ENCODE data around the gene SFN.

Gene SFN

DNA sequence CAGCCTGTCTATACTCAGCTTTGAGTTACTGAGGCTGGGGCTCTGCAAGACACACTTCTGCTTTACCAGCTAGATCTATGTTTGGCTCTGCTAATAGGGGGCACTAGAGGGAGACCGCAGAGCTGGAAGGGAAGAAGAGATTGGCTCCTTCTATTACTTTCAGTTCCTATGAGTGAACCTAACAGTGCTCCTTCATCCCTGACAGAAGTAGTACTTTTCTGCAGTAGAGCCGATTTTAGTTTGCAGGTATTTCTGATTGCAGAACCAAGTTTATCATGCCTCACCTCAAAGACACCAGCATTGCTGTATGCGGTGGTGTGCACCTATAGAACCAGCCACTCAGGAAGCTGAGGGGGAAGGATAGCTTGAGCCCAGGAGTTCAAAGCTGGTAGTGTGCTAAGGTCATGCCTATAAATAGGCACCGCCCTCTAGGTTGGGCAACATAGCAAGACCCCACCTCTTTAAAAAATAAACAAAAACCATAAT, 42.1 kb upstream of the SFN start:
- Histone ChIP-seq H3K4me3 (replicated peaks; ENCODE audit: insufficient read depth, low read length) (peak overlapping the region; percentile 25; the same call in 1 of the 2 replicates), H3K27me3 (ENCODE audit: insufficient read depth, poor library complexity, severe bottlenecking) (no peaks in the 10 kb centered on the region), H3K27ac (replicated peaks) (no peak overlapping the region)
- DNase-seq (ENCODE audit: low read depth in 1 of 2, low spot score in 1 of 2) = peak in 1 of 2 experiments; percentile 77
- TF ChIP-seq, protein P1, sequence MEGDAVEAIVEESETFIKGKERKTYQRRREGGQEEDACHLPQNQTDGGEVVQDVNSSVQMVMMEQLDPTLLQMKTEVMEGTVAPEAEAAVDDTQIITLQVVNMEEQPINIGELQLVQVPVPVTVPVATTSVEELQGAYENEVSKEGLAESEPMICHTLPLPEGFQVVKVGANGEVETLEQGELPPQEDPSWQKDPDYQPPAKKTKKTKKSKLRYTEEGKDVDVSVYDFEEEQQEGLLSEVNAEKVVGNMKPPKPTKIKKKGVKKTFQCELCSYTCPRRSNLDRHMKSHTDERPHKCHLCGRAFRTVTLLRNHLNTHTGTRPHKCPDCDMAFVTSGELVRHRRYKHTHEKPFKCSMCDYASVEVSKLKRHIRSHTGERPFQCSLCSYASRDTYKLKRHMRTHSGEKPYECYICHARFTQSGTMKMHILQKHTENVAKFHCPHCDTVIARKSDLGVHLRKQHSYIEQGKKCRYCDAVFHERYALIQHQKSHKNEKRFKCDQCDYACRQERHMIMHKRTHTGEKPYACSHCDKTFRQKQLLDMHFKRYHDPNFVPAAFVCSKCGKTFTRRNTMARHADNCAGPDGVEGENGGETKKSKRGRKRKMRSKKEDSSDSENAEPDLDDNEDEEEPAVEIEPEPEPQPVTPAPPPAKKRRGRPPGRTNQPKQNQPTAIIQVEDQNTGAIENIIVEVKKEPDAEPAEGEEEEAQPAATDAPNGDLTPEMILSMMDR (IDR thresholded peaks at IDR 0.05; ENCODE audit: insufficient read depth, low read length) = peak; percentile 68
- TF ChIP-seq, protein P2, sequence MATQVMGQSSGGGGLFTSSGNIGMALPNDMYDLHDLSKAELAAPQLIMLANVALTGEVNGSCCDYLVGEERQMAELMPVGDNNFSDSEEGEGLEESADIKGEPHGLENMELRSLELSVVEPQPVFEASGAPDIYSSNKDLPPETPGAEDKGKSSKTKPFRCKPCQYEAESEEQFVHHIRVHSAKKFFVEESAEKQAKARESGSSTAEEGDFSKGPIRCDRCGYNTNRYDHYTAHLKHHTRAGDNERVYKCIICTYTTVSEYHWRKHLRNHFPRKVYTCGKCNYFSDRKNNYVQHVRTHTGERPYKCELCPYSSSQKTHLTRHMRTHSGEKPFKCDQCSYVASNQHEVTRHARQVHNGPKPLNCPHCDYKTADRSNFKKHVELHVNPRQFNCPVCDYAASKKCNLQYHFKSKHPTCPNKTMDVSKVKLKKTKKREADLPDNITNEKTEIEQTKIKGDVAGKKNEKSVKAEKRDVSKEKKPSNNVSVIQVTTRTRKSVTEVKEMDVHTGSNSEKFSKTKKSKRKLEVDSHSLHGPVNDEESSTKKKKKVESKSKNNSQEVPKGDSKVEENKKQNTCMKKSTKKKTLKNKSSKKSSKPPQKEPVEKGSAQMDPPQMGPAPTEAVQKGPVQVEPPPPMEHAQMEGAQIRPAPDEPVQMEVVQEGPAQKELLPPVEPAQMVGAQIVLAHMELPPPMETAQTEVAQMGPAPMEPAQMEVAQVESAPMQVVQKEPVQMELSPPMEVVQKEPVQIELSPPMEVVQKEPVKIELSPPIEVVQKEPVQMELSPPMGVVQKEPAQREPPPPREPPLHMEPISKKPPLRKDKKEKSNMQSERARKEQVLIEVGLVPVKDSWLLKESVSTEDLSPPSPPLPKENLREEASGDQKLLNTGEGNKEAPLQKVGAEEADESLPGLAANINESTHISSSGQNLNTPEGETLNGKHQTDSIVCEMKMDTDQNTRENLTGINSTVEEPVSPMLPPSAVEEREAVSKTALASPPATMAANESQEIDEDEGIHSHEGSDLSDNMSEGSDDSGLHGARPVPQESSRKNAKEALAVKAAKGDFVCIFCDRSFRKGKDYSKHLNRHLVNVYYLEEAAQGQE (IDR thresholded peaks at IDR 0.05; ENCODE audit: insufficient replicate concordance, low read depth) = no peak
- TF ChIP-seq SPI1 (IDR thresholded peaks at IDR 0.05; ENCODE audit: borderline replicate concordance, low read depth) = peak; percentile 87
- no peak for TF ChIP-seq GABPA (IDR thresholded peaks at IDR 0.05; ENCODE audit: low read depth)

DNA sequence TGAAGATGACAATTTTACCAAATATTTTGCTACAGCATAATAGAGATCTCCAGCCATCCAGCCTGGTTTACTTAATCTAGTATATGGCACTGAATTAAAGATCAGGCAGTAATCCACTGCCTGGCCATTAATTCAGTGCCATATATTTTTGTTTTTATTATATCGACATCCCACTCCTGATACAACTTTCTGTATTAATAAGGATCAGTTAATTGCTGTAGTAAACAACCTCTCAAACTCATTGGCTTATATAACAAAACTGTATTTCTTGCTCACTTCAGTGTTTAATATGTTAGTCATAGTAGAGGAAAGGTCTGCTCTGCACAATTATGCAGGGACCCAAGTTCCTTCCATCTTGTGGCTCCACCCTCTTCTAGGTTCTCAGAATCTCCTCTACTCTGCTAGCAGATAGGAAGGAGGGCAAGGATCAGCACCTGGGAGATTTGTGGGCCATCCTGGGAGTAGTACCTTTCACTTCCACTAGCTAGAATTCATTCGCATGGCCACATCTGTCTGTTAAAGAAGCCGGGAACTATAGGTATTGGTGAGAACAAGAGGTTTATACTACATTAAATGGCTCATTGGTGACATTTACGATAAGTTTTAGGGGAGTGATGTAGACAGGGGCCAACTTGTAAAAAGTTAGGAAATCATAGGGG, 40.1 kb upstream of the SFN start:
- TF ChIP-seq, protein P2 (IDR thresholded peaks at IDR 0.05; ENCODE audit: insufficient replicate concordance, low read depth) = no peak
- no peak for TF ChIP-seq POLR2AphosphoS5 (IDR thresholded peaks at IDR 0.05; ENCODE audit: low read depth)
- TF ChIP-seq GABPA (IDR thresholded peaks at IDR 0.05; ENCODE audit: low read depth) = no peak
- TF ChIP-seq SPI1 (IDR thresholded peaks at IDR 0.05; ENCODE audit: borderline replicate concordance, low read depth) = no peak
- TF ChIP-seq, protein P1 (IDR thresholded peaks at IDR 0.05; ENCODE audit: insufficient read depth, low read length) = no peak
- no peak overlapping the region for H3K4me3 ChIP-seq (replicated peaks; ENCODE audit: insufficient read depth, low read length)
- DNase-seq (ENCODE audit: low read depth in 1 of 2, low spot score in 1 of 2) = no peak
- no peaks in the 10 kb centered on the region for H3K27me3 ChIP-seq (ENCODE audit: insufficient read depth, poor library complexity, severe bottlenecking)
- no peak overlapping the region for H3K27ac ChIP-seq (replicated peaks)

DNA sequence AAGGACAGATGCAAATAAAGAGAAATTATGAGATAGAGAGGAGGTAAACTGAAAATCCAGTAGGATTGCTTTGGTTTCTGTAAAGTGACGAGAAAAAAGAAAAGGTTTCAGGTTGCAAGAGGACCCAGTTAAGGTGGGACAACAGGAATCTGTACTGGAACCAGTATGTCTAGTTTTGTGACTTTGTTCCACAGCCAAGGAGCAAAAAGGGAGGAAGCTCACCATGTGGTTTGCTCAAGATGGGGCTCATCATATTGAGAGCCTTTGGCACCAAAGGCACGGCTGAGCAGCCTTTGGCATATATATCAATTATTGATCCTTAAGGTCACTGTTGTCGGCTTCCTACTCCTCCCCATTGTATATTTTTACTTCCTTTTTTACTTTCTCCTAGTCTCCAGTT, 38.2 kb upstream of the SFN start:
- TF ChIP-seq, protein P2 (IDR thresholded peaks at IDR 0.05; ENCODE audit: insufficient replicate concordance, low read depth) = no peak
- no peak for TF ChIP-seq GABPA (IDR thresholded peaks at IDR 0.05; ENCODE audit: low read depth)
- no peak for TF ChIP-seq POLR2AphosphoS5 (IDR thresholded peaks at IDR 0.05; ENCODE audit: low read depth)
- no peak for TF ChIP-seq SPI1 (IDR thresholded peaks at IDR 0.05; ENCODE audit: borderline replicate concordance, low read depth)
- TF ChIP-seq, protein P1 (IDR thresholded peaks at IDR 0.05; ENCODE audit: insufficient read depth, low read length) = no peak
- Histone ChIP-seq H3K27ac (replicated peaks) (no peak overlapping the region), H3K4me3 (replicated peaks; ENCODE audit: insufficient read depth, low read length) (no peak overlapping the region), H3K27me3 (ENCODE audit: insufficient read depth, poor library complexity, severe bottlenecking) (no peaks in the 10 kb centered on the region)
- DNase-seq (ENCODE audit: low read depth in 1 of 2, low spot score in 1 of 2) = no peak

Data from HL-60 (cell line).